GM19193 (cell line): ENCODE measurements around the gene GPR143.

Experiments
- POLR2A ChIP-seq: IDR thresholded peaks from 4 replicates; pipeline ENCODE4 v1.6.1; 2011; ENCODE audit not compliant: insufficient read depth, insufficient read length; ENCODE audit errors: extremely low read depth

The GPR143 gene

DNA sequence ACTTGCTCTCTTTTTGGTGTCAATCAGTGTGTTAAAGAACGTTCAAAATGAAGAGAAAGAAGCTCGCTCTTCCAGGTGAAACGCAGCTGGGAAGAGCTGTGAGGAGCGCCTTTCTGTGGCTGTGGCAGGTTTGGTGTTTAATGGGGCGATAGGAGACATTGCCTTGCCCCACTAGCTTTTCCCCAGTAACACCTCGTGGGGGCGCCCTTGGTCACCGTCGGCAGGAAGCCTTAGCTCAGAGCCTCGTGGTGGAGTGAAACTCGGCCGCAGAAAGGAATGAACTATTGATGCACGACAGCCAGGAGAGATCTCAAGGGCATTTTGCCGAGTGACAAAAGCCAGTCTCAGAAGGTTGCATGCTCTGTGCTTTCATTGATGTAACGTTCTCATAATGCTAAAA, 65.1 kb downstream of the GPR143 start:
- no peak for TF ChIP-seq POLR2A

- no peak for TF ChIP-seq POLR2A
Measured at GRCh38 chrX:9698576-9698975, 67.1 kb downstream of the GPR143 start.

GRCh38 chrX:9693307-9694001, 72.2 kb downstream of the GPR143 start:
- TF ChIP-seq POLR2A, result no peak

DNA sequence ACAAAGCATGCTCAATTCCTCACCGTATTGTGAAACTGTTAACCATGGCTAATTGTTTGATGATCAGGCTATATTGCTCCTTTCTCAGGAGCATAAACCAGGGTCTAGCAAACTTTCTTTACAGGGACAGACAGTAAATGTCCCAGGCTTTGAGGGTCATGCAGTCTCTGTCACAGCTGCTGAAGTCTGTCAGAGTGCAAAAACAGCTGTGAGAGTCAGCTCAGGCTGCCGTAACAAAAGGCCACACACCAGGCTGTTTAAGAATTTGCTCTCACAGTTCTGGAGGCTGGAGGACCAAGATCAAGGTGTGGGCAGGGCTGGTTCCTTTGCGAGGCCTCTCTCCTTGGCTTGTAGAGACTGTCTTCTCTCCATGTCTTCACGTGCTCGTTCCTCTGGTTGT, 75.6 kb downstream of the GPR143 start:
- TF ChIP-seq POLR2A, result no peak

DNA sequence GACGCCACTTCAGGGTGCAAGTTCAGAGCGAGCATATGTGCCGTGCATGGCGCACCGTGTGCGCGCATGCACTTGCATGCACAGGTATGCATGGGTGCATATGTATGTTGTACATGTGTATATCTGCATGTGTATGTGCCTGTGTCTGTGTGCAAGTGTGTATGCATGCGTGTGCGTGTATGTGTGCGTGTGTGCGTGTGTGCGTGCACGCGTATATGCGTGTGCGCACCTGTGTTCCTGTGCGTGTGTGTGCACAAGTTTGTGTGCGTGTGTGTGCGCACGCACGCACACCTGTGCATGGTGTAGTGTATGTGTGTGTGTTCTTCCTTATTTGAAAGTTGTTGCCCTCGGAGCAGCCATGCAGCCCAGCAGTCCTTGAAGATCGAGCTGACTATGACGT, 76.8 kb downstream of the GPR143 start:
- no peak for TF ChIP-seq POLR2A

GRCh38 chrX:9687899-9688298, 77.7 kb downstream of the GPR143 start:
- no peak for TF ChIP-seq POLR2A

GRCh38 chrX:9683350-9683749, 82.3 kb downstream of the GPR143 start:
- no peak for TF ChIP-seq POLR2A

- TF ChIP-seq POLR2A, result no peak
Measured at GRCh38 chrX:9682861-9683260, 82.8 kb downstream of the GPR143 start.

DNA sequence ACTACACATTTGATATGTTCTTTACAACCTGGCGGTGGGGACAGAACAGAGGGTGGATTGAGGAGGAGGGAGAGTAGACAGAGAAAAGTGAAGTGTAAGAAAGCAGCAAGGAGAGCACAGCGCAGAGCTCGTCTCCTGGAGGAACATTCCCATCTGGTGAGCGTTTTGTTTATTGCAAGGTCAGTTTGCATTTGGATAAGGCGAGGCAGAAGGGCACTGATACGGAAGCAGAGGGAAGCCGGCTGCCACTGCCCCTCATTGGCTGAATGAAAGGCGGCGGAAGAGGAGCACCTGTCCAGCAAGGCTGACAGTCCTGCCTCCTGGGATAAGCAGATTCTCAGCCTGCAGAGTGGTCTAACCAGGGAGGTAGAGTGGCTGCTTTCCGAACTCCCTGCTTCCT, 83.2 kb downstream of the GPR143 start:
- no peak for TF ChIP-seq POLR2A

DNA sequence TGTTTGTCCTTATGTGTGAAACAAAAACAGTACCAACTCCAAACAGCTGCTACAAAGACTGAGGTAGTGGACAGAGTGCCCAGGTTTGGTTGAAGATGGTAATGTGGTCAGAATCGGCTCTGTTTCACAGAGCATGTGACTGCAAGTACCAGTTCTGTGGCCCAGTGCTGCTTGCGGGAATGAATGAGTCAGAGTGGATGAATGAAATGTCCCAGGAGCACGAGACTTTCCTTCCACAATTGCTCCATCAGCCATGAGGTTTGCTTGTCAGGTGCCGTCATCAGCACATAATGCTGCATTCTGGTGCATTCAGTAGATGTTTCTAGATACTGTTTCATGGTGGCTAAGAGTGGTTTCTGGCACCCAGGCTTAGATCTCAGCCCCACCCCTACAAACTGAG, 84.2 kb downstream of the GPR143 start:
- no peak for TF ChIP-seq POLR2A

DNA sequence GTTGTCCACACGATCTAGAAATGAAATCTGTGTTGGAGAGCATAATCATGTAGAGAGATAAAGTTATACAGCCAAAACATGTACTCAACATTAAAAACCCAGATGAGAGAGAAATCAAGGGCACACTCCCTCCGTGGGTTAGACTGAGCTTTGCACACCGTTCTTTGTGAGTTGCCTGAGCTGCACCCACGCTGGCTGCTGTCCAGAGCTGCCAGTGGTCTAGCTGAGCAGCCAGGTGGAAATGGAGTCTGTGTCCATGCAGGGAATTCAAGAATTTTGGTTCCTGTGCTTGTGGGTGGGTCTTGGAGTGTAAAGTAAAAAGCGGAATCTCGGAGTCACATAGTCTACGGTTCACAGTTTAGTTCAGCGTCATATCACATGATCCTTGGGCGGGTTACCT, 84.6 kb downstream of the GPR143 start:
- no peak for TF ChIP-seq POLR2A

GRCh38 chrX:9678215-9678965, 87.3 kb downstream of the GPR143 start:
- TF ChIP-seq POLR2A, result no peak

DNA sequence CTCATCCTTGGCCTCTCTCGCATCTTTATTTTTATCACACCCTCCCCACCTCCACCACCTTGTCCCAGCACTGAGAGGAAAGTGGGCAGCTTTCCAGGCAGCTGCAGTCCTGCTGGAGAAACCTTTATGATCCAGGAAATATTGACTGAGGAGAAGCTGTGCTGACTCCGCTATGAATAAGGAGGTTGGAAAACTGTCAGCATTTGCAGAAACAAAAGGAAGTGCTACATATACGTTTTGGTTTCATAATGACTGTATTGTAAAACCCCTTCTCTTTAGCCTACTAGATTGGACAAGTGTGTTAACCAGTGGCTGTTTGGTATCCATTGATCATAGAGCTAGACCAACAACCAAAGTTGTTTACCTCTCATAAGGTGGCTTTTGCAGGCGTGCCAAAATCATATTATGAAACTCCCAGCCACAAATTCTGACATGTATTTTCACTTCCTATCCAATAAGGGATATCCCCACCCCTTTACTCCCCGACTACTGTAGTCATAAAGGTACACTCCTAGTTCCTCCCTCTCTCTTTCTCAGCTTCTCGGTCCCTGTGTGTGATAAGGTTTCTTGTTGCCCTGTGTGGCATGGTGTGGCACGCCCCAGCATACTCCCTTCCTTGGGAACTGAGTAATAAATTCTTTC, 88.4 kb downstream of the GPR143 start:
- TF ChIP-seq POLR2A, result no peak

DNA sequence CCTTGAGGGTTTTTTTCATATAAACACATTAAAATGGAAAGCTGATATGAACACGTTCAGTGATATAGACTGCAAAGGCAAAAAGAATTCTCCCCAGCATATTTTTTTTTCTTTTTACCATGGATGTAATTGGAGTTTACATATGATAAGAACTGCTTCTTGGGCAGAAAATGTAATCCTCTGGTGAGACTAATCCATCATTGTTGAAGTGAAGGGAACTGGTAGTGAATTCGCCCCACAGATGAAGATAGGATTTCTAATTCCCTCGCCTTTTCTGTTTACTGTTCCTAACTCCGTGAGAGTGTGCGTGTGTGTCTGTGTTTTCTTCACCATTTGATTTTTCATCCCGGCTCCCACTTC, 88.9 kb downstream of the GPR143 start:
- no peak for TF ChIP-seq POLR2A

GRCh38 chrX:9676306-9676705, 89.3 kb downstream of the GPR143 start:
- no peak for TF ChIP-seq POLR2A
